ENCODE results near the gene ZBP1.
A peak's percentile ranks its signal among the peaks of the same experiment; 100 is the strongest.

Gene ZBP1

GRCh38 chr20:57625181-57625958 is 5.1 kb upstream of the ZBP1 start:
- DNase-seq (ENCODE audit: low spot score) = no peak
- Histone ChIP-seq H3K27ac (no peak overlapping the region), H3K4me3 (no peak overlapping the region)
- TF ChIP-seq, protein P1, sequence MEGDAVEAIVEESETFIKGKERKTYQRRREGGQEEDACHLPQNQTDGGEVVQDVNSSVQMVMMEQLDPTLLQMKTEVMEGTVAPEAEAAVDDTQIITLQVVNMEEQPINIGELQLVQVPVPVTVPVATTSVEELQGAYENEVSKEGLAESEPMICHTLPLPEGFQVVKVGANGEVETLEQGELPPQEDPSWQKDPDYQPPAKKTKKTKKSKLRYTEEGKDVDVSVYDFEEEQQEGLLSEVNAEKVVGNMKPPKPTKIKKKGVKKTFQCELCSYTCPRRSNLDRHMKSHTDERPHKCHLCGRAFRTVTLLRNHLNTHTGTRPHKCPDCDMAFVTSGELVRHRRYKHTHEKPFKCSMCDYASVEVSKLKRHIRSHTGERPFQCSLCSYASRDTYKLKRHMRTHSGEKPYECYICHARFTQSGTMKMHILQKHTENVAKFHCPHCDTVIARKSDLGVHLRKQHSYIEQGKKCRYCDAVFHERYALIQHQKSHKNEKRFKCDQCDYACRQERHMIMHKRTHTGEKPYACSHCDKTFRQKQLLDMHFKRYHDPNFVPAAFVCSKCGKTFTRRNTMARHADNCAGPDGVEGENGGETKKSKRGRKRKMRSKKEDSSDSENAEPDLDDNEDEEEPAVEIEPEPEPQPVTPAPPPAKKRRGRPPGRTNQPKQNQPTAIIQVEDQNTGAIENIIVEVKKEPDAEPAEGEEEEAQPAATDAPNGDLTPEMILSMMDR (IDR thresholded peaks at IDR 0.05) = no peak

DNA sequence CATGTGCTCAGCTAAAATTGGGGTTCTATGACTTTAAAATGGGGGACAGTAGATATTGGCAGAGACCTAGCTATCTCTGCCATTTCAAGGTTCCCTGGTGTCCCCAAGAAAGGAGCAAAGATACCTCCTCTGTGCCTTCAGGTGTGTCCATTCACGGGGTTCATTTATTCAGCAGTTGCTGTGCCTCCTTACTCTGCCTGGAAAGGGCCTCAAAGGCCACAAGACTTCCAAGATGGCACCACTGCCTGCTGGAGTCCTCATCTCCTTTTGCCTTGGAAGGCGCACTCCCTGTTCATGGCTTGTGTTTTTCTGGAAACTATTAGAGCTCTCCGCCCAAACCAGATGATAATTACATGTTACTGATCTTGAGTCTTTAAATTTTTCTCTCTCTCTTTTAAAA is 3.9 kb upstream of the ZBP1 start:
- peak; percentile 50 for DNase-seq (ENCODE audit: low spot score)
- H3K4me3 ChIP-seq = no peak overlapping the region
- TF ChIP-seq, protein P1 (IDR thresholded peaks at IDR 0.05) = no peak
- no peak overlapping the region for H3K27ac ChIP-seq

GRCh38 chr20:57622579-57623381 is 2.6 kb upstream of the ZBP1 start:
- peak; percentile 59 for DNase-seq (ENCODE audit: low spot score)
- TF ChIP-seq, protein P1 (IDR thresholded peaks at IDR 0.05) = peak; percentile 52
- Histone ChIP-seq H3K27ac (no peak overlapping the region), H3K4me3 (no peak overlapping the region)

- DNase-seq (ENCODE audit: low spot score) = no peak
- Histone ChIP-seq H3K4me3 (no peak overlapping the region), H3K27ac (no peak overlapping the region)
- TF ChIP-seq, protein P1 (IDR thresholded peaks at IDR 0.05) = no peak
These were observed 2.0 kb upstream of the ZBP1 start for GRCh38 chr20:57622201-57622570.

DNA sequence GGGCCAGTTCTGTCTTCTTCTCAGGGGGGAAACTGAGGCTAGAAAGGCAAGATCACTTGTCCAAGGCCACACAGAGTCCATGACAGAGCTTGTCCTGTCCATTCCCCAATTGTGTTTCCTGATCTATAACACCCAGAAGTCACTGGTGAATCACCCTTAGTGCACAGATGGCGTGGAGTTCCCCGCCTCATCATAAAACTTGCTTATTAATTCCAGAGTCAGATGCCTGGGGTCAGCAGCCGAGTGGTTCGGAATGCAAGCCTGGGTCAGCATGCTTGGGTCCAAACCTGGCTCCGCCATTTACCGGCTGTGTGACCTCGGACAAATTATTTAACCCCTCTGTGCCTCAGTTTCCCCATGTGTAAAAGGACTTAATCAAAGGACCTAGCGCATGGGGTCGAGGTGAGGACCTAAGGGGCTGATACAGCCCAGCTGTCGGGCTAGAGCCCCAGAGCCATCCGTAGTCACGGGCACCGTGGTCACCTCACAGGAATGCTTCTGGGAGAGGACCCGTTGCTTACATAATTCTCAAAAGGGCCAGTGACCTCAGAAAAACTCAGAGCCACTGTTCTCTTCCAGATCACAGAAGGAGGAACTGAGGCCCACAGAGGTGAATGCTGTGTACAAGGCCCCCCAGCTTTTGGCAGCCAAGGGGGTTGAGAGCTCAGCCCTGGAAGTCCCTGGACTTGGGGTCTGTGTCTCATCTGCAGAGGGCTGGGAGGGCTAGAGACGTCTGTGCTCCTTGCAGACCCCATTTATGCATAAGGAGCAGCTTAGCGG is 1.4 kb upstream of the ZBP1 start:
- TF ChIP-seq, protein P1 (IDR thresholded peaks at IDR 0.05) = no peak
- Histone ChIP-seq H3K27ac (no peak overlapping the region), H3K4me3 (no peak overlapping the region)
- DNase-seq (ENCODE audit: low spot score) = peak; percentile 67

DNA sequence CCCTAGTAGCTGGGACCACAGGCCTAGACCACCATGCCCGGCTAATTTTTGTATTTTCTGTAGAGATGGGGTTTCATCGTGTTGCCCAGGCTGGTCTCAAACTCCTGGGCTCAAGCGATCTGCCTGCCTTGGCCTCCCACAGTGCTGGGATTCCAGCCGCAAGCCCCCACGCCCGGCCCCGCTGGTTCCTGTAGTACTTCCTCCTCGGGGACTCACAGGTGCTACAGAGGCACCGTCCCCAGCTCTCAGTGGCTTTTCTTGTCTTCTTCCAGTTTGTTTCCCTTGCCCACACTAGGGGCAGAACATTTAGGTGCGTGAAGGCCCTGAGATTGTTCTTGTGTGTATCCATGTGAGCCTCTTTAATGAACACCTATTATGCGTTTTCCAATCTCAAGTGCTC is 773 bp upstream of the ZBP1 start:
- DNase-seq (ENCODE audit: low spot score) = no peak
- H3K27ac ChIP-seq = no peak overlapping the region
- TF ChIP-seq, protein P1 (IDR thresholded peaks at IDR 0.05) = no peak
- no peak overlapping the region for H3K4me3 ChIP-seq

Data from coronary artery (tissue), 2 donors.